ENCODE results near the gene RHOV.
A peak's percentile ranks its signal among the peaks of the same experiment; 100 is the strongest.

Gene RHOV, protein sequence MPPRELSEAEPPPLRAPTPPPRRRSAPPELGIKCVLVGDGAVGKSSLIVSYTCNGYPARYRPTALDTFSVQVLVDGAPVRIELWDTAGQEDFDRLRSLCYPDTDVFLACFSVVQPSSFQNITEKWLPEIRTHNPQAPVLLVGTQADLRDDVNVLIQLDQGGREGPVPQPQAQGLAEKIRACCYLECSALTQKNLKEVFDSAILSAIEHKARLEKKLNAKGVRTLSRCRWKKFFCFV

GRCh38 chr15:40873694-40874561, at the start of gene RHOV:
Gene RHOV, minus strand, starts transcription at chr15:40874234. Its CDS starts 95 bp downstream, at chr15:40874139.
- DNase-seq, result peak; percentile 53 to 70

- DNase-seq, result no peak
Observed at GRCh38 chr15:40923551-40923950, 49.5 kb upstream of the RHOV start.

- DNase-seq, result no peak
Observed at GRCh38 chr15:40922608-40923005, 48.6 kb upstream of the RHOV start.

DNA sequence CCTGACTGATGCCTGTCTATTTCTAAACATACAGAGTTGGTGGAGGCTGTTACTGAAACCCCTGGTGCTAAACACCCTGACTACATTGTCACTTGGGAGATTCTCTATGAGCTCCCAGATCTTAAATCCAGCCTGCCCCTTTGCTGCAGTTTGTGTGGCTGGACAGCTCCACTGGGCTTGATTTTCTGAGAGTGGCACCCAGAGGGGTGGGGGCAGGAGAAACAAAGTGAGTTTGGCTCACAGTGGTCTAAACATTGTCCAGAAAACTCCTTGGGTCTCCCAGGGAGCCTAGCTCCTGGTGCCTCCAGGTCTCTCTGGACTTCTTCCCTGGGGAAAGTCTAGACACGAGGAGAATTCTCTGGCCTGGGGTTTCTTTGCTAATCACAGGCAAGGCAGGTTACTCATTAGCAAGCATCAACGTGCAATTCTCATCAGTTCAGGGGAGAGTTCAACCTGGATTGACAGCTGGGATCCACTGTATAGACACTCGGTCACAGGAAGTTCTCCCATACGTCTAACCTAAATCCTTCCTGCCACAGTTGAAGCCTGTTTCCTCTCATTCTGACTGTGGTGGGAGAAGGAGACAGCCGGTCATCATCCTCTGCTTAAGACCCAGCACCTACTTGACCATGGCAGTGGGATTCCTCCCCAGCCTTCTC, 48.0 kb upstream of the RHOV start:
- DNase-seq, result no peak

- DNase-seq, result no peak
Observed at GRCh38 chr15:40918799-40919392, 44.9 kb upstream of the RHOV start.

GRCh38 chr15:40918146-40918798, 44.2 kb upstream of the RHOV start:
- no peak for DNase-seq

DNA sequence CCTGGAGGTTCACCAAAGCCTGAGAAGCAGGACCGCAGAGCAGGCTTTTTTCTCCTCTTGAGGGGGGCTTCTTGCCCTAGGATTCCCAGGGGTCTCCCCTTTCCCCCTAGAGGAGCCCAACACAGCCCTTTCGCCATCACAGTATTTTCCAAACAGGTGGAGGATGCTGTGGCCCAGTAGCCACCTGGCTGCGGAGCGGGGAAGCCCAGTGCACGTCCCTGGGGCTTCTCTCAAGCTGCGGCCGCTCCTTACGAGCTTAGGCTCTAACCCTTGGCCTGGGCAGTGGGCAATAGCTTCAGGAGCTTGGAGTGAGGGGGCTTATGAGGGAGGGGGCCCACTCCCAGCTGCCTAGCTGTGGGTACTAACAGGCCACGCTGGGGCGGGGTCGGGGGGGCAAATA, 43.6 kb upstream of the RHOV start:
- DNase-seq, result no peak

DNA sequence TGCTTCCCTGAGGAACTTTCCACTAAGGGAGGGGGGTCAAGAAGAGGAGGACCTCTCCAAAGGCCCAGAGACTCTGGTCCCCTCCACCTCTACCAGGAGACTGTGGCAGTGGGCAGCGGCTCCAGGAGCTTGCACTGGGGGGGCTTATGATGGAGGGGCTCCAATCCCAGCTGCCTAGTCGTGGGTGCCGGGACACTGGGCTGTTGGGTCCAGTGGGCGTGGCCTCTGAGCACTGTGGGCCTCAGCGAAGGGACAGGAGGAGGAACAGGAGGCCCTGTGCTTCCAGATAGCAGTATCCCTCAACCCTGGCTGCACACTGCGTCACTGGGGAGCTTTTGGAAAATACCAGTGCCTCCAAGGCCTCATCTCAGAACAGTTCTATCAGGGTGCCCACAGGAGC, 41.6 kb upstream of the RHOV start:
- DNase-seq, result no peak

DNA sequence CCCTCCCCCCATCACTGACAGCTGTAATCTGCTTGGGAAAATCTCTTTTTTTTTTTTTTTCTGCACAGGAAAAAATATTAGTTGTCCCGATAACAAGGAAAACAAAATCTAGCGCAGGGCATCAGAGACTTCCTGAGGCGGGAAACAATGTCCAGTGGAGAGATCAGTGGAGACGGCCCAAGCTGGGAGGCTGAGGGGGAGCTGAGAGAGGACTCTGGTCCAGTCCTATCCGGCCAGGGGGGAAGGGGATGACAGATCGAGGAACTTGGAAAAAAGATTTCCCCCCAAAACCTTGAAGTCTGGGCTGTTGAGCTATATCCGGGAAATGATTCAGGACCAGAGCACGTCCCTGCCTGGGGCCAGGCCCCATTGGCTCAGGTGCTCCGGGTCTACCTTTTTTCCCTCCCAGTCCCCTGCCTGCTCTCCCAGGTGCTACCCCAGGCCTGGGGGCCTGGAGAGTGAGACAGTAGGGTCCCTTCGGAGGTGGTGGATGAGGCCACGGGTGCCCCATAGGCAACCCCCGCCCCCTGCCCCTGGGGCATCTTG, 41.2 kb upstream of the RHOV start:
- DNase-seq, result no peak

GRCh38 chr15:40914486-40914885, 40.5 kb upstream of the RHOV start:
- DNase-seq, result no peak

GRCh38 chr15:40914013-40914412, 40.0 kb upstream of the RHOV start:
- DNase-seq, result no peak

DNA sequence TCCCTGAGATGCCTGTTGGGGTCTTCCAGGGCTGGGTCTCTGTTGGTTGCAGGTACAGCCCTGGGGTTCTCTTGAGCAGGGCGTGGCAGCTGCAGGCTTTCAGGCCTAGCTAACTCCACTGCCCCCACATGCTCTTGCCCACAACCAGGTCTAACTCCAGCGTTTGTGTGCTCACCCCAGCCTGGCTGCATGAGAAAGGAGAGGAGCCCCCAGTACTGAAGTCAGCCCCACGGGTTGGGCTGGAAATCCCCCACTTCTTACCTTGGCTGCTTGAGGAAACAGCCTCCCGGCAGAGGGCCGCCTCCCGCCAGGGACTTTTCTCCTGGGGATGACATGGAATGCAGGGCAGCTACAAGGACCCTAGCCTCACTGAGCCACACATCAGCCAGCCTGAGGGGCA, 38.4 kb upstream of the RHOV start:
- DNase-seq, result no peak

DNA sequence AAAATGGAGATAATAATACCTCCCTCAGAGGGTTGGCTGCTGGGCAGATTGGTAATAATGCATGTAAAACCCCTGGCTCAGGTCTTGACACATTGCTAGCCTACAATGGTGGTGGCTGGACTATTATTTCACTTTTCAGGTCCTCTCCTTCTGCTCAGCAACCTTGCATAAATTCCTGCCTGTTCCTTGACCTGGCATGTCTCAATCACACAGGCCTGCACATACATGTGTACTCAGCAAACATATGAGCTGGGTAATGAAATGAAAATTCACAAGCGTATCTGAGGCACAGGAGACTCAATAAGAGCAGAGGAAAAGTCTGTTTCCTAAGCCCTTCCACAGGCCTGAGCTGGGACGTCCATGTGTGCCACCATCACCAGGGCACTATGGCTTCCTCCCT, 37.7 kb upstream of the RHOV start:
- DNase-seq, result no peak

GRCh38 chr15:40911141-40911540, 37.1 kb upstream of the RHOV start:
- DNase-seq, result no peak

GRCh38 chr15:40909662-40910630, 35.9 kb upstream of the RHOV start:
- no peak for DNase-seq

DNA sequence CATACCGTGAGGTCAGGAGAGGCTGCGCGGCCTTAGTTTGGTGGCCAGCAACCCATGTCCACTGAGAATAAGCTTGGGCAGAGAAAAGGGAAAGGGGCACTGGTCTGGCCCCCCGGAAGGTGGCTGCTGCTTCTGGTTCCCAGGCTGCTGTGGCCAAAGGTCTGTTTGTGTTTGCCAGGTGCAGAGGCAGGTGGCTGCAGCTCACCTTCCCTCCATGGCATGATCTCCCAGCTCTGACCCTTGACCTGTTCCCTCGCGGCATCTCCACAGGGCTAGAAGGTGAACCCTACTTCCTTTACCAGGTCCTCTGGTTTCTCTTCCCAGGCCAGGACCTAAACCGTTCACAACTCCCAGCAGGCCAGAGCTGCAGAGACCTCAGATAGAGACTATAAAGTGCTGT, 34.1 kb upstream of the RHOV start:
- DNase-seq, result no peak

- DNase-seq, result peak; percentile 56 to 59
Observed at GRCh38 chr15:40906991-40907802, 33.2 kb upstream of the RHOV start.

- peak; percentile 85 to 88 for DNase-seq
Observed at GRCh38 chr15:40906091-40906990, 32.3 kb upstream of the RHOV start.

- DNase-seq, result no peak
Observed at GRCh38 chr15:40904552-40905201, 30.6 kb upstream of the RHOV start.

Measured in stimulated activated CD4-positive, alpha-beta T cell treated with anti-CD3 and anti-CD28 coated beads, Interleukin-2, amount 100 ng/mL, for 24 hours (primary cell).